BE2C (cell line): Measurements from ENCODE around the gene IRF9.

Experiments used
- DNase-seq: peaks from one replicate; pipeline ENCODE4 v3.0.0-alpha.2; 2020
- H3K27me3 ChIP-seq: fragments of 250-450 bp; sonication (Bioruptor Pico); 2 replicates; pipeline ENCODE4 v1.5.1; 2020; ENCODE audit warnings: mild to moderate bottlenecking
- H3K36me3 ChIP-seq: fragments of 250-450 bp; sonication (Bioruptor Pico); 2 replicates; pipeline ENCODE4 v1.5.1; 2020; ENCODE audit warnings: mild to moderate bottlenecking
- H3K4me1 ChIP-seq: fragments of 250-450 bp; sonication (Bioruptor Pico); 2 replicates; pipeline ENCODE4 v1.5.1; 2020
- H3K4me3 ChIP-seq: 2 replicates; pipeline ENCODE4 v1.5.1; 2011; ENCODE audit warnings: low read depth, low read length
- H3K9me3 ChIP-seq: fragments of 250-450 bp; sonication (Bioruptor Pico); 2 replicates; pipeline ENCODE4 v1.5.1; 2020
- TF ChIP-seq, protein P1 (sequence below): IDR thresholded peaks from 2 replicates; pipeline ENCODE4 v1.5.1; 2012; ENCODE audit warnings: mild to moderate bottlenecking, low read depth, low read length

Gene IRF9

DNA sequence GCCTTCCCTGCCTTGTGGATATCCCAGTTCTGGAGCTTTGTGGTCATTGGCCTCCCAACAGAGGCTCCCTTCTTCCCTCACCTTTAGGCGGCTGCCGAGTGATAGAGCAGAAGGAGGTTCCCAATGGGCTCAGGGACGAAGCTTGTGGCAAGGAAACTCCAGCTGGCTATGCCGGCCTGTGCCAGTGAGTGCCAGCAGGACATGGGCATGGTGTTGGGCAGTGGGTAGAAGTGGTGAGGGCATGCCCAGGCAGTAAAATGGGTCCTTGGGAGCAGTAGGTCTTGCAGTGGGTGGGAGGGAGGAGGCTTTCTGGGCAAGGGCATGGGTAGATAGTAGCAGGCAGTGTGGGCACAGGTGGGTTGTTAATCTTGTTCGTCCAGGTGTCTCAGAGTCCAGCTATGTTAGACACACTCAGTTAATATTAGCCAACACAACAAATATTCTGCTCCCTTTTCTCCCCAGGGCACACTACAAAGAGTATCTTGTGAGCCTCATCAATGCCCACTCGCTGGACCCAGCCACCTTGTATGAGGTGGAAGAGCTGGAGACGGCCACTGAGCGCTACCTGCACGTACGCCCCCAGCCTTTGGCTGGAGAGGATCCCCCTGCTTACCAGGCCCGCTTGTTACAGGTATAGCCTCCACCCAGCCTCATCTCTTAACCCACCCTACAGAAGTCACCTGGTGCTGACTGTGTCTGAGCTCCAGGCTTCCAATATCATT is 1.1 kb upstream of the IRF9 start:
- Histone ChIP-seq H3K27me3 (no peaks in the 10 kb centered on the region), H3K36me3 (peaks cover 31% of the 10 kb centered on the region), H3K9me3 (no peaks in the 10 kb centered on the region), H3K4me1 (peaks cover 8% of the 10 kb centered on the region), H3K4me3 (no peak overlapping the region)
- TF ChIP-seq, protein P1, sequence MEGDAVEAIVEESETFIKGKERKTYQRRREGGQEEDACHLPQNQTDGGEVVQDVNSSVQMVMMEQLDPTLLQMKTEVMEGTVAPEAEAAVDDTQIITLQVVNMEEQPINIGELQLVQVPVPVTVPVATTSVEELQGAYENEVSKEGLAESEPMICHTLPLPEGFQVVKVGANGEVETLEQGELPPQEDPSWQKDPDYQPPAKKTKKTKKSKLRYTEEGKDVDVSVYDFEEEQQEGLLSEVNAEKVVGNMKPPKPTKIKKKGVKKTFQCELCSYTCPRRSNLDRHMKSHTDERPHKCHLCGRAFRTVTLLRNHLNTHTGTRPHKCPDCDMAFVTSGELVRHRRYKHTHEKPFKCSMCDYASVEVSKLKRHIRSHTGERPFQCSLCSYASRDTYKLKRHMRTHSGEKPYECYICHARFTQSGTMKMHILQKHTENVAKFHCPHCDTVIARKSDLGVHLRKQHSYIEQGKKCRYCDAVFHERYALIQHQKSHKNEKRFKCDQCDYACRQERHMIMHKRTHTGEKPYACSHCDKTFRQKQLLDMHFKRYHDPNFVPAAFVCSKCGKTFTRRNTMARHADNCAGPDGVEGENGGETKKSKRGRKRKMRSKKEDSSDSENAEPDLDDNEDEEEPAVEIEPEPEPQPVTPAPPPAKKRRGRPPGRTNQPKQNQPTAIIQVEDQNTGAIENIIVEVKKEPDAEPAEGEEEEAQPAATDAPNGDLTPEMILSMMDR: no peak
- no peak for DNase-seq

DNA sequence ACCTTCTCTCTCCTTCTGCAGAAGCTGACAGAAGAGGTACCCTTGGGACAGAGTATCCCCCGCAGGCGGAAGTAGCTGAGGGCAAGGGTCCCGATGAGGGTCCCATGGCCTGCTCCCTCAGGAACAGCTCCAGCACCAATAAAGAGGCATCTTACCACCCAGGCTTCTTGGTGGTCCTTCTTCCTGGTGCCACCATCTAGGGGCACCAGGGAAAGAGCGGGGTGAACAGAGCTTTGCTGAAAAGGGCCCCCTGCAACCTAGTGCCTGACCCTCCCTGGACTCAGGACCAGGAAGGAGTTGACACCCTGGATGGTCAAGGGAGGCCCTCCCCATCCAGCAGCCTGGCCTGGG is 591 bp upstream of the IRF9 start:
- Histone ChIP-seq H3K27me3 (no peaks in the 10 kb centered on the region), H3K4me1 (peaks cover 8% of the 10 kb centered on the region), H3K36me3 (peaks cover 26% of the 10 kb centered on the region), H3K4me3 (no peak overlapping the region), H3K9me3 (no peaks in the 10 kb centered on the region)
- TF ChIP-seq, protein P1: no peak
- DNase-seq: no peak

DNA sequence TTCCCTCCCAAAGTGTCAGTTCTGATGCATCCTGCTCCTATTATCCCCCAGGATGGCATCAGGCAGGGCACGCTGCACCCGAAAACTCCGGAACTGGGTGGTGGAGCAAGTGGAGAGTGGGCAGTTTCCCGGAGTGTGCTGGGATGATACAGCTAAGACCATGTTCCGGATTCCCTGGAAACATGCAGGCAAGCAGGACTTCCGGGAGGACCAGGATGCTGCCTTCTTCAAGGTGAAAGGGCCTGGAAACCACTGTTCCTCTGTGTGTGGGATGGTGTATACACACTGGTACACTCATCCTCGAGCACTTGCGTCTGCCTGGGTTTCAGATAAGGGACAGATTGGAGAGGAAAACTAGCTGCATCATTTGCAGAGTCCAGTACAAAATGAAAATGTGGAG is 1.0 kb downstream of the IRF9 start:
- Histone ChIP-seq H3K36me3 (peaks cover 12% of the 10 kb centered on the region), H3K9me3 (no peaks in the 10 kb centered on the region), H3K4me1 (peaks cover 8% of the 10 kb centered on the region), H3K27me3 (no peaks in the 10 kb centered on the region), H3K4me3 (no peak overlapping the region)
- TF ChIP-seq, protein P1: no peak
- no peak for DNase-seq

DNA sequence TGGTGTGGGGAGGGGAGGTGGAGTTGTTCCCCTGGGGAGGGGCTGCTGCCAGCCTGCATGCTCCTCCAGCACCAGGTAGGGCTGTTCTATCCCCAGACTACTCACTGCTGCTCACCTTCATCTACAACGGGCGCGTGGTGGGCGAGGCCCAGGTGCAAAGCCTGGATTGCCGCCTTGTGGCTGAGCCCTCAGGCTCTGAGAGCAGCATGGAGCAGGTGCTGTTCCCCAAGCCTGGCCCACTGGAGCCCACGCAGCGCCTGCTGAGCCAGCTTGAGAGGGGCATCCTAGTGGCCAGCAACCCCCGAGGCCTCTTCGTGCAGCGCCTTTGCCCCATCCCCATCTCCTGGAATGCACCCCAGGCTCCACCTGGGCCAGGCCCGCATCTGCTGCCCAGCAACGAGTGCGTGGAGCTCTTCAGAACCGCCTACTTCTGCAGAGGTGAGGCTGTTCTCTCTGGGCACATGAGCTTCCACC is 3.5 kb downstream of the IRF9 start:
- Histone ChIP-seq H3K4me1 (peaks cover 8% of the 10 kb centered on the region), H3K9me3 (no peaks in the 10 kb centered on the region), H3K27me3 (no peaks in the 10 kb centered on the region), H3K4me3 (no peak overlapping the region), H3K36me3 (0 out of 2 replicates have a peak, but pooled peaks cover 2% of the 10 kb centered on the region)
- TF ChIP-seq, protein P1: no peak
- no peak for DNase-seq

GRCh38 chr14:24165785-24166184 is 4.7 kb downstream of the IRF9 start:
- TF ChIP-seq, protein P1: no peak
- no peaks in the 10 kb centered on the region for H3K27me3 ChIP-seq
- no peaks in the 10 kb centered on the region for H3K36me3 ChIP-seq
- DNase-seq: no peak
- H3K9me3 ChIP-seq: no peaks in the 10 kb centered on the region
- no peak overlapping the region for H3K4me3 ChIP-seq
- H3K4me1 ChIP-seq: peaks cover 6% of the 10 kb centered on the region

DNA sequence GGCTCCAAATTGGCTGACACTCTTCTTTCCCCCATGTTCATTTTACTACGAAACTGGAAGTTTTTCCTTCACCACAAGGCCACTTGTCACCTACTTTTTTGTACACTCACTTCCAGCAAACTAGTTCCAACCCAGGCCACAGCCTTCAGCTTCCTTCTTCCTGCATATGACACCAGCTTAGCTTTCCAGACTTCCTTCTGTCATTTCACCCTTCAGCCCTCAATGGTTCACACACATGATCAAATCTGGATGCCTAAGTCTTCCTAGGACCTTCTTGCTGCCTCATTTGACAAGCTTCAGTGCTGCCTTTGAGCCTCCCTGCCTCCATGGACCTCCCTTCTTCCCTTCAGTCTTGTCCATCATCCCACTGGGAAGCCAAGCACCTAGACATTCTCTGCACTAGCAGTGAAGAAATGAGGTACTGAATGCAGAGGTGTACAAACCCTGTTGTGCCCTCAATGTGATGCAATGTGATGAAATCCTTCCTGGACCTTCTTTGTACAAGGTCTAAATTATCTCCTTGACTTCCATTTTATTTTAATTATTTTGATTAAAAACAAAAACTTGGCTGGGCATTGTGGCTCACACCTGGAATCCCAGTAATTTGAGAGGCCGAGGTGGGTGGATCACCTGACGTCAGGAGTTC is 6.5 kb downstream of the IRF9 start:
- H3K9me3 ChIP-seq: no peaks in the 10 kb centered on the region
- H3K4me1 ChIP-seq: no peaks in the 10 kb centered on the region
- no peak for DNase-seq
- no peaks in the 10 kb centered on the region for H3K36me3 ChIP-seq
- no peak overlapping the region for H3K4me3 ChIP-seq
- no peaks in the 10 kb centered on the region for H3K27me3 ChIP-seq
- TF ChIP-seq, protein P1: no peak
